PC-3 (cell line): Measurements from ENCODE around the gene TPPP. TPM values are rescaled to one million over a fixed set of nuclear protein-coding genes. Genes with fewer than 3 reads are reported as not detected.
"Not testable (repeated sequence)": the region's sequence is repeated elsewhere in the genome, so short reads cannot be mapped to it uniquely, and the experiment has no call there.

Experiments used
- ATAC-seq: fragments of 200-7000 bp; cut with Tn5 transposase; 2 replicates; pipeline ENCODE4 v1.9.1; 2020; ENCODE audit warnings: mild to moderate bottlenecking, moderate library complexity
- BruUV-seq: library from RNA; stranded (reverse); fragments of 400-500 nt; replicated peaks from 2 replicates; lab custom pipeline; 2021; lab: Mats Ljungman, UMichigan
- CTCF ChIA-PET: fragments of 300-600 bp; sonication (Branson Sonifier 250); formaldehyde crosslinking; loops from one replicate; lab custom pipeline; 2022; ENCODE audit warnings: antibody characterized with exemption; lab: Charles Lee
- POLR2A ChIA-PET: fragments of 300-600 bp; sonication (Branson Sonifier 250); formaldehyde crosslinking; loops from one replicate; lab custom pipeline; 2022; ENCODE audit warnings: antibody characterized with exemption; ENCODE audit not compliant: unreplicated experiment; lab: Charles Lee
- DNase-seq: peaks from one replicate; pipeline ENCODE4 v3.0.0-alpha.2; 2015
- H2AFZ ChIP-seq: fragments of 300-600 bp; sonication (generic); 2 replicates; pipeline ENCODE4 v1.6.0; 2016; ENCODE audit warnings: antibody characterized with exemption, low read length
- H3F3A ChIP-seq: fragments of 300-600 bp; sonication (generic); one replicate; pipeline ENCODE4 v1.6.0; 2017; ENCODE audit warnings: antibody characterized with exemption, low read length, control low read depth, mild to moderate bottlenecking; ENCODE audit not compliant: unreplicated experiment
- H3K27ac ChIP-seq: fragments of 300-600 bp; sonication (generic); 2 replicates; pipeline ENCODE4 v1.5.1; 2016; ENCODE audit warnings: mild to moderate bottlenecking, low read length
- H3K27me3 ChIP-seq: fragments of 300-600 bp; sonication (generic); 2 replicates; pipeline ENCODE4 v1.6.1; 2016; ENCODE audit warnings: low read length, mixed read lengths
- H3K36me3 ChIP-seq: fragments of 300-600 bp; sonication (generic); 2 replicates; pipeline ENCODE4 v1.6.1; 2016; ENCODE audit warnings: low read depth, mixed run types, low read length, mixed read lengths
- H3K4me1 ChIP-seq: fragments of 300-600 bp; sonication (generic); 2 replicates; pipeline ENCODE4 v1.5.1; 2016; ENCODE audit warnings: low read length; ENCODE audit not compliant: insufficient read depth
- H3K4me2 ChIP-seq: fragments of 300-600 bp; sonication (generic); 2 replicates; pipeline ENCODE4 v1.6.0; 2016; ENCODE audit warnings: low read length
- H3K4me3 ChIP-seq: fragments of 300-600 bp; sonication (generic); 2 replicates; pipeline ENCODE4 v1.5.1; 2016; ENCODE audit warnings: mild to moderate bottlenecking, low read length, mixed read lengths
- H3K79me2 ChIP-seq: fragments of 300-600 bp; sonication (generic); 2 replicates; pipeline ENCODE4 v1.6.1; 2017; ENCODE audit warnings: low read length, mixed read lengths
- H3K9ac ChIP-seq: fragments of 300-600 bp; sonication (generic); 2 replicates; pipeline ENCODE4 v1.6.0; 2016; ENCODE audit warnings: mild to moderate bottlenecking, low read length
- H3K9me2 ChIP-seq: fragments of 300-600 bp; sonication (generic); replicated peaks from 2 replicates; pipeline ENCODE4 v1.6.1; 2016; ENCODE audit warnings: mixed run types, low read length, mixed read lengths
- H3K9me3 ChIP-seq: fragments of 300-600 bp; sonication (generic); 2 replicates; pipeline ENCODE4 v1.6.1; 2016; ENCODE audit warnings: low read length, mixed read lengths
- H4K20me1 ChIP-seq: fragments of 300-600 bp; sonication (generic); 2 replicates; pipeline ENCODE4 v1.6.1; 2016; ENCODE audit warnings: low read length, mixed read lengths
- intact Hi-C: fragments of 100-400 bp; cut with micrococcal nuclease; formaldehyde crosslinking; loops from 2 replicates; pipeline ENCODE4 v1.9.0; 2023
- total RNA-seq: library from RNA; depleted of rRNA; stranded (reverse); fragments of >200 nt; gene quantifications from 2 replicates; pipeline ENCODE4 v1.2.3, GENCODE V29; 2014

The TPPP gene
- total RNA-seq, 1 experiment from 2014 or later = 1.9 TPM

GRCh38 chr5:714215-715118, 21.3 kb upstream of the TPPP start:
- H3K9me3 ChIP-seq, ATAC-seq, H3K9ac ChIP-seq, DNase-seq, CTCF ChIA-PET, H3K4me3 ChIP-seq, H2AFZ ChIP-seq, H3K79me2 ChIP-seq, intact Hi-C loops, H3F3A ChIP-seq, H3K4me1 ChIP-seq, BruUV-seq, H3K9me2 ChIP-seq, H4K20me1 ChIP-seq, H3K27me3 ChIP-seq, H3K4me2 ChIP-seq, POLR2A ChIA-PET, H3K36me3 ChIP-seq, H3K27ac ChIP-seq: not testable (repeated sequence)

- H3K79me2 ChIP-seq, H3K9me2 ChIP-seq, BruUV-seq, intact Hi-C loops, ATAC-seq, H4K20me1 ChIP-seq, H3K4me3 ChIP-seq, POLR2A ChIA-PET, H3K27ac ChIP-seq, H3K9ac ChIP-seq, H3K36me3 ChIP-seq, H3F3A ChIP-seq, H3K27me3 ChIP-seq, H3K4me1 ChIP-seq, DNase-seq, CTCF ChIA-PET, H3K4me2 ChIP-seq, H2AFZ ChIP-seq, H3K9me3 ChIP-seq: not testable (repeated sequence)
These were observed 20.5 kb upstream of the TPPP start for GRCh38 chr5:713686-714085.

- ATAC-seq, POLR2A ChIA-PET, intact Hi-C loops, H3K9me3 ChIP-seq, H3K36me3 ChIP-seq, CTCF ChIA-PET, H3K79me2 ChIP-seq, H3K27ac ChIP-seq, H3K27me3 ChIP-seq, H3K4me1 ChIP-seq, H4K20me1 ChIP-seq, H2AFZ ChIP-seq, H3K4me3 ChIP-seq, BruUV-seq, H3K9me2 ChIP-seq, DNase-seq, H3F3A ChIP-seq, H3K9ac ChIP-seq, H3K4me2 ChIP-seq: not testable (repeated sequence)
These were observed 15.8 kb upstream of the TPPP start for GRCh38 chr5:708848-709517.

GRCh38 chr5:708374-708773, 15.2 kb upstream of the TPPP start:
- H3K4me2 ChIP-seq, H4K20me1 ChIP-seq, H3K27ac ChIP-seq, CTCF ChIA-PET, H3K27me3 ChIP-seq, POLR2A ChIA-PET, ATAC-seq, H3F3A ChIP-seq, H3K79me2 ChIP-seq, BruUV-seq, H3K4me3 ChIP-seq, H3K9me2 ChIP-seq, H3K9ac ChIP-seq, H3K9me3 ChIP-seq, H3K36me3 ChIP-seq, intact Hi-C loops, H2AFZ ChIP-seq, DNase-seq, H3K4me1 ChIP-seq: not testable (repeated sequence)

GRCh38 chr5:706127-706526, 13.0 kb upstream of the TPPP start:
- H3K36me3 ChIP-seq, ATAC-seq, H3K79me2 ChIP-seq, CTCF ChIA-PET, H4K20me1 ChIP-seq, H3K4me2 ChIP-seq, intact Hi-C loops, H3K27me3 ChIP-seq, H3K27ac ChIP-seq, H3K4me1 ChIP-seq, H2AFZ ChIP-seq, POLR2A ChIA-PET, H3K9me3 ChIP-seq, DNase-seq, H3K4me3 ChIP-seq, H3K9me2 ChIP-seq, H3K9ac ChIP-seq, BruUV-seq, H3F3A ChIP-seq: not testable (repeated sequence)

GRCh38 chr5:696753-697702, 3.9 kb upstream of the TPPP start:
- H4K20me1 ChIP-seq, H3K4me1 ChIP-seq, H3K36me3 ChIP-seq, CTCF ChIA-PET, H3K4me3 ChIP-seq, POLR2A ChIA-PET, BruUV-seq, ATAC-seq, H3K9me3 ChIP-seq, H3F3A ChIP-seq, DNase-seq, H3K4me2 ChIP-seq, H3K9me2 ChIP-seq, intact Hi-C loops, H2AFZ ChIP-seq, H3K9ac ChIP-seq, H3K27ac ChIP-seq, H3K79me2 ChIP-seq, H3K27me3 ChIP-seq: not testable (repeated sequence)
